ENCODE data around the gene RAB29.
A peak's percentile ranks its signal among the peaks of the same experiment; 100 is the strongest.

RAB29 gene

GRCh38 chr1:205777994-205778393 is 2.7 kb upstream of the RAB29 start:
- H3K27me3 ChIP-seq (ENCODE audit: control insufficient read depth, insufficient read depth, low read length): no peaks in the 10 kb centered on the region
- peaks cover 14% of the 10 kb centered on the region for H3K4me1 ChIP-seq (ENCODE audit: control insufficient read depth, insufficient read depth, low read length)
- no peak overlapping the region for H3K4me3 ChIP-seq (ENCODE audit: low read length)
- no peak overlapping the region for H3K9ac ChIP-seq (ENCODE audit: low read depth, low read length)
- H3K9me3 ChIP-seq (replicated peaks; ENCODE audit: low read length): no peaks in the 10 kb centered on the region
- H3K36me3 ChIP-seq (ENCODE audit: insufficient read depth, low read length): no peaks in the 10 kb centered on the region
- H3K4me2 ChIP-seq (ENCODE audit: low read length): no peak overlapping the region

GRCh38 chr1:205775717-205776056 is 405 bp upstream of the RAB29 start:
- Histone ChIP-seq H3K9me3 (replicated peaks; ENCODE audit: low read length) (no peaks in the 10 kb centered on the region), H3K36me3 (ENCODE audit: insufficient read depth, low read length) (no peaks in the 10 kb centered on the region), H3K27me3 (ENCODE audit: control insufficient read depth, insufficient read depth, low read length) (no peaks in the 10 kb centered on the region), H3K9ac (ENCODE audit: low read depth, low read length) (peak overlapping the region; percentile 78), H3K4me3 (ENCODE audit: low read length) (peak overlapping the region; percentile 84), H3K4me2 (ENCODE audit: low read length) (peak overlapping the region; percentile 87), H3K4me1 (ENCODE audit: control insufficient read depth, insufficient read depth, low read length) (peaks cover 14% of the 10 kb centered on the region)

DNA sequence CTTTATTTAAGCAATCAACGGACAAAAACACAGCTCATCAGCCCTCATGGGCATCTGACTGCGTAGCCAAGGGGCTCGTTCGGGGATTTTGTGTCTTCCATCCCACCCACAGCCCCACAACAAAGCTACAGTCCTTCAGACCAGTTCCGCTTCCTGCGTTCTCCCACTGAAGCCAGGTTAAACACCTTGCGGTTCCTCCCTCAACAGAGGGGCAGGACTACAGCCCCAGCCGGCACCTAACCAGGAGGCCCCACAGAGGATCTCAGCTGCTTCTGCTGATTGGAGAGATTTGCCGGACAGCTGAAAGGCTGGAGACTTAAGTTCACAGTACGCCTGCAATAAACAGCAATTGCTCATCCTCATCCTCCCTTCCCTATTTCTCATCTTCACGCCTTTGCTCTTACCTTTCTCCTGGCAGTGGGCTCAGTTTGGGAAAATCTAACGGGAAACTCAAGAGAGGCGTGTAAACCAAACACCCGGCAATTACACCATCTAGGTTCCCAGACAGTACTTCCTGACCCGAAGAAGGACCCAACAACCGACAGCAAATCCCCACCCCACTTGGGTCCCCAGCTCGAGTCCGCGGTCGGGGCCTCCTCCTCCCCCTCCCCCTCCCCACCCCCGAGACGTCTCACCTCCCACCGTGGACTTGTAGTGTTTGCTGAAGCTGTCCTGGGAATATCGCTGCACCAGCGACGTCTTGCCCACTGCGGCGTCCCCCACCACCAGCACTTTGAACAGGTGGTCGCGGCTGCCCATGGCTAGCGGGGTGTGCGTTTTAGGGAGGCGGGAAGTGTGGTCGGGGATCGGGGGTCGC is 876 bp downstream of the RAB29 start:
- H3K9ac ChIP-seq (ENCODE audit: low read depth, low read length): peak overlapping the region; percentile 78
- H3K9me3 ChIP-seq (replicated peaks; ENCODE audit: low read length): no peaks in the 10 kb centered on the region
- H3K4me2 ChIP-seq (ENCODE audit: low read length): peak overlapping the region; percentile 87
- H3K27me3 ChIP-seq (ENCODE audit: control insufficient read depth, insufficient read depth, low read length): no peaks in the 10 kb centered on the region
- H3K36me3 ChIP-seq (ENCODE audit: insufficient read depth, low read length): no peaks in the 10 kb centered on the region
- peak overlapping the region; percentile 84 for H3K4me3 ChIP-seq (ENCODE audit: low read length)
- peaks cover 14% of the 10 kb centered on the region for H3K4me1 ChIP-seq (ENCODE audit: control insufficient read depth, insufficient read depth, low read length)

GRCh38 chr1:205772607-205773032 is 2.7 kb downstream of the RAB29 start:
- Histone ChIP-seq H3K9me3 (replicated peaks; ENCODE audit: low read length) (no peaks in the 10 kb centered on the region), H3K4me1 (ENCODE audit: control insufficient read depth, insufficient read depth, low read length) (peaks cover 14% of the 10 kb centered on the region), H3K36me3 (ENCODE audit: insufficient read depth, low read length) (no peaks in the 10 kb centered on the region), H3K4me3 (ENCODE audit: low read length) (no peak overlapping the region), H3K9ac (ENCODE audit: low read depth, low read length) (no peak overlapping the region), H3K4me2 (ENCODE audit: low read length) (no peak overlapping the region), H3K27me3 (ENCODE audit: control insufficient read depth, insufficient read depth, low read length) (no peaks in the 10 kb centered on the region)

DNA sequence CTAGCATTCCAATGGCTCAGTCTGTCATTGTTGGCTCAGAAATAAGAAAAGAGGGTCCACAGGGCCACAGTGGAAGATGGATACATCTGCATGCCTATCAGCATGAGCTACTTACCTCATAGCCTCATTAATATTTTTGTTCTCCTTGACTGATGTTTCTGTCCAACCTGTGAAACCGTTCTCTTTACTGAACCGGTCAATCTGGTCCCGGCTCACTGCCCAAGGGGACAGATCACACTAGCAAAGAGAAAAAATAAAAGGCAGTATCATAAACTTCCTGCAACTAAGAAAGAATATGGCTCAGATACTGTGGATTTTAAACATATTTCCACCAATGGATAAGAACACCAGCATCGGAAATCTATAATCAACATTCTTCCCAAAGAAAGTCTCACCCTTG is 4.7 kb downstream of the RAB29 start:
- Histone ChIP-seq H3K9me3 (replicated peaks; ENCODE audit: low read length) (no peaks in the 10 kb centered on the region), H3K9ac (ENCODE audit: low read depth, low read length) (no peak overlapping the region), H3K27me3 (ENCODE audit: control insufficient read depth, insufficient read depth, low read length) (no peaks in the 10 kb centered on the region), H3K4me2 (ENCODE audit: low read length) (no peak overlapping the region), H3K4me3 (ENCODE audit: low read length) (no peak overlapping the region), H3K4me1 (ENCODE audit: control insufficient read depth, insufficient read depth, low read length) (peaks cover 8% of the 10 kb centered on the region), H3K36me3 (ENCODE audit: insufficient read depth, low read length) (no peaks in the 10 kb centered on the region)

DNA sequence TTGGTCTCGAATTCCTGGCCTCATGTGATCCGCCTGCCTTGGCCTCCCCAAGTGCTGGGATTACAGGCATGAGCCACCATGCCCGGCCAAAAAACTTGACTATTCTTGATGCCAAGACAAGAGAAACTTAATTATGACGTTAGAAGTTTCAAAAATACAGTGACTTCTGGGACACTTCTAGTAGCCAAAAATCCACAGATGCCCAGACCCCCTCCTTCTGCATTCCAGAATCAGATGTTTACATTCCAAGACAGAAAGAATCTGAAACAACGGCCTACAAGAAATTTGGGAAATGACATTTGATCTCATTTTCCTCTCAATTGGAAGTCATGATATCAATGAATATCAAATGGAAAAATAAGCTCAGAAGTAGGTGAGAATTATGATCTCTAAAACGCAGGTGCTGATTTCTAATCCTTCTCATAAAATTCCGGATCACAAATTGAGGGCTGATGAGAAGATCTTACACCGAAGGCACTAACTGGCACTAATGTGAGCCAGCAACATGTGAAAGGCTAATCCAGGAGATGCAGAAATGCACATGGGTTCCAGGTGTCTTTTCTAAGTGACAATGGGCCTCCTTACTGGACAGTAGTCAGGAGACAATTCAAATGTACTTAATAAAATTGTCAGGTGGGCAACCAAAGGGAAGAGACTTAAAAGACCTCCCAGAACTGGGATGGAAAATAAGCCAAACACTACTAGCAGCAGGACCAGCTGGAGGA is 5.5 kb downstream of the RAB29 start:
- Histone ChIP-seq H3K9ac (ENCODE audit: low read depth, low read length) (no peak overlapping the region), H3K4me1 (ENCODE audit: control insufficient read depth, insufficient read depth, low read length) (peaks cover 5% of the 10 kb centered on the region), H3K36me3 (ENCODE audit: insufficient read depth, low read length) (no peaks in the 10 kb centered on the region), H3K27me3 (ENCODE audit: control insufficient read depth, insufficient read depth, low read length) (no peaks in the 10 kb centered on the region), H3K9me3 (replicated peaks; ENCODE audit: low read length) (no peaks in the 10 kb centered on the region), H3K4me3 (ENCODE audit: low read length) (no peak overlapping the region), H3K4me2 (ENCODE audit: low read length) (no peak overlapping the region)

DNA sequence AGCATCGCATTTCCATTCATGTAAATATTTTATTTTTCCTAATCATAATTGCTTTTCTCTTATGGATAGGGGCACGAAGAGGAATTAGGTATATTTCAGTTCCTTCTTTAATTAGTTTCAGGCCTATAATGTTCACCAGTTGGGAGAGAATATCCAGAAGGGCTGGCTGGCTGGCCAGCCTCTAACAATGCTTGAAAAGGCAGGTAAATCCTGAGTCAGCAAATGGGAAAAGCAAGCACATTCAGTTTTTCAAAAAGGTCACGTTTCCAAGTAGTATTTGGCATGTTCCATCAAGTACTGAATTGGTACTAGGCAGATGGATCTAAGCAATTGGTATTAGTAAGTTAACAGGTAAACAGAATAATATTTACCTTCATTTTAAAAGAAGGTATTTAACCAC is 8.0 kb downstream of the RAB29 start:
- no peak overlapping the region for H3K4me2 ChIP-seq (ENCODE audit: low read length)
- no peaks in the 10 kb centered on the region for H3K4me1 ChIP-seq (ENCODE audit: control insufficient read depth, insufficient read depth, low read length)
- H3K9ac ChIP-seq (ENCODE audit: low read depth, low read length): no peak overlapping the region
- no peaks in the 10 kb centered on the region for H3K36me3 ChIP-seq (ENCODE audit: insufficient read depth, low read length)
- no peak overlapping the region for H3K4me3 ChIP-seq (ENCODE audit: low read length)
- no peaks in the 10 kb centered on the region for H3K9me3 ChIP-seq (replicated peaks; ENCODE audit: low read length)
- no peaks in the 10 kb centered on the region for H3K27me3 ChIP-seq (ENCODE audit: control insufficient read depth, insufficient read depth, low read length)

DNA sequence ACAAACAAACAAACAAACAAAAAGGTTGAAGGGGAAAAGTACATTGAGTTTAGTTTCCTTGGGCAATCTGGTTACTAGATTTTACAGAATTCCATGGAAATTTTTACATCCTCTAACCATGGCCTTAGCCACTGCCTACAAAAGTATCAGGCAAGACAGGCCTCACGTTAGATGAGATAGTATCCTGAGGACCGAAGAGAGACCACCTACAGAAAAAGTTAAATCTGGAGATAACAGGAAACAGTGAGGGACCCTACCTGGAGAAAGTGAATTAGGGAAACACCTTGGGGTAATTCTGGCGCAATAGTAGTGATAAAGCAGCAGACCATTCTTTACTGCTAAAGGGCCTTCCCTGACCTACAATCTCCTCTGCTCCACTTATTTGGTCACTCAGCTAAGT is 8.7 kb downstream of the RAB29 start:
- H3K4me1 ChIP-seq (ENCODE audit: control insufficient read depth, insufficient read depth, low read length): no peaks in the 10 kb centered on the region
- no peak overlapping the region for H3K9ac ChIP-seq (ENCODE audit: low read depth, low read length)
- H3K4me2 ChIP-seq (ENCODE audit: low read length): no peak overlapping the region
- H3K9me3 ChIP-seq (replicated peaks; ENCODE audit: low read length): no peaks in the 10 kb centered on the region
- H3K4me3 ChIP-seq (ENCODE audit: low read length): no peak overlapping the region
- H3K36me3 ChIP-seq (ENCODE audit: insufficient read depth, low read length): no peaks in the 10 kb centered on the region
- H3K27me3 ChIP-seq (ENCODE audit: control insufficient read depth, insufficient read depth, low read length): no peaks in the 10 kb centered on the region

DNA sequence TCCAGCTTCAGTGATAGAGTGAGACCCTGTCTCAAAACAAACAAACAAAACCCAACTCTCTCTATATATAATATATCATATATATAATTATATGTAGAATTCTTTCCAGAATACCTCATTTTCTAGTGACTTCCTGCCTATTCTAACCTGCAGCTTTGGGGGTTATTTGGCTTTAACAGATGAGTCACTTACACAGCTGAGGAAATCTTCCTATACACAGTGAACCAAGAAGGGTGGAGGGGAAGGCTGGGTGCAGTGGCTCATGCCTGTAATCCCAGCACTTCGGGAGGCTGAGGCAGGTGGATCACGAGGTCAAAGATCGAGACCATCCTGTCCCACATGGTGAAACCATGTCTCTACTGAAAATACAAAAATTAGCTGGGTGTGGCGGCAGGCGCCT is 9.2 kb downstream of the RAB29 start:
- no peak overlapping the region for H3K4me2 ChIP-seq (ENCODE audit: low read length)
- H3K4me3 ChIP-seq (ENCODE audit: low read length): no peak overlapping the region
- H3K4me1 ChIP-seq (ENCODE audit: control insufficient read depth, insufficient read depth, low read length): no peaks in the 10 kb centered on the region
- H3K36me3 ChIP-seq (ENCODE audit: insufficient read depth, low read length): no peaks in the 10 kb centered on the region
- no peaks in the 10 kb centered on the region for H3K9me3 ChIP-seq (replicated peaks; ENCODE audit: low read length)
- H3K27me3 ChIP-seq (ENCODE audit: control insufficient read depth, insufficient read depth, low read length): no peaks in the 10 kb centered on the region
- no peak overlapping the region for H3K9ac ChIP-seq (ENCODE audit: low read depth, low read length)

DNA sequence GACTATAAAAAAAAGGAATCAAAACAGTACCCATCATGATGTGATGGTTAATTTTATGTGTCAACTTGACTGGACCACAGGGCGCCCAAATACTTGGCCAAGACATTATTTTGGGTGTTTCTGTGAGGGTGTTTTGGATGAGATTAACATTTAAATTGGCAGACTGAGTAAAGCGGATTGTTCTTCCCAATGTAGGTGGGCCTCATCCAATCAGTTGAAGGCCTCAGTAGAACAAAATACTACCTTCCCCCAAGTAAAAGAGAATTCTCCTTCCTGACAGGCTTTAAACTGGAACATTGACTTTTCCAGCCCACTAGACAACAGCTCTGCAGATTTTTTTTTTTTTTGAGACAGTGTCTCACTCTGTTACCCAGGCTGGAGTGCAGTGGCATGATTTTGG is 10.7 kb downstream of the RAB29 start:
- Histone ChIP-seq H3K4me3 (ENCODE audit: low read length) (no peak overlapping the region), H3K9ac (ENCODE audit: low read depth, low read length) (no peak overlapping the region), H3K36me3 (ENCODE audit: insufficient read depth, low read length) (no peaks in the 10 kb centered on the region), H3K4me2 (ENCODE audit: low read length) (no peak overlapping the region), H3K27me3 (ENCODE audit: control insufficient read depth, insufficient read depth, low read length) (no peaks in the 10 kb centered on the region), H3K4me1 (ENCODE audit: control insufficient read depth, insufficient read depth, low read length) (no peaks in the 10 kb centered on the region), H3K9me3 (replicated peaks; ENCODE audit: low read length) (no peaks in the 10 kb centered on the region)

DNA sequence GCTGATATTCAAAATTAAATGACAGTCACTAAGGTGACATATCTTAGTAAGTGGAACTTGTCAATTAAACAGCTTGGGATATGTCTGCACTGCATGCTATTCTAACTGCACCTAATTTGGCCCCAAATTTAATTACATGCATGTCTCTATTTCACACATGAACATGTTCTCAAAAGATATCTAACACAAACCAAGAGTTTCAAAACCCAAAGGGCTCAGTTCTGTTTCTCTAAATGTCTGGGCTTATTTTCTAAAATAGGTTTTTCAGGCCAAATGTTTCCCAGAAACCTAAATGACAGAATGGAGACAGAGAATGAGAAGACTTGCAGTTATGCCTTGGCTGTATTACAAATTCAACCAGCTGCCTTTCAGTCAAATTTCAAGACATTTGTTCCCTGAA is 11.3 kb downstream of the RAB29 start:
- no peaks in the 10 kb centered on the region for H3K9me3 ChIP-seq (replicated peaks; ENCODE audit: low read length)
- no peaks in the 10 kb centered on the region for H3K27me3 ChIP-seq (ENCODE audit: control insufficient read depth, insufficient read depth, low read length)
- H3K9ac ChIP-seq (ENCODE audit: low read depth, low read length): no peak overlapping the region
- H3K4me3 ChIP-seq (ENCODE audit: low read length): no peak overlapping the region
- H3K4me2 ChIP-seq (ENCODE audit: low read length): no peak overlapping the region
- H3K36me3 ChIP-seq (ENCODE audit: insufficient read depth, low read length): no peaks in the 10 kb centered on the region
- no peaks in the 10 kb centered on the region for H3K4me1 ChIP-seq (ENCODE audit: control insufficient read depth, insufficient read depth, low read length)

DNA sequence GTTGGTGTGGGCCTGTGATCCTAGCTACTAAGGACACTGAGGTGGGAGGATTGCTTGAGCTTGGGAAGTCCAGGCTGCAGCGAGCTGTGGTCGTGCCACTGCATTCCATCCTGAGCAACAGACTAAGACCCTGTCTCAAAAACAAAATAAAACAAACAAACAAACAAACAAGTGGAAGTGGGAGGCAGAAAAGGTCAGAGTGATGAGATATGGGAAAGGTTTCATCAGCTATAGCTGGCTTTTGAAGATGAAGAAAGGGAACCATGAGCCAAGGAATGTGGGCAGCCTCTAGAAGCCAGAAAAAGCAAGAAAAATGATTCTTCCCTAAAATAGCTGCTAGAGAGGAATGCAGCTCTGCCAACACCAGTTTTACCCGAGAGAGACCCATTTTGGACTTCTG is 14.7 kb downstream of the RAB29 start:
- Histone ChIP-seq H3K4me2 (ENCODE audit: low read length) (no peak overlapping the region), H3K9ac (ENCODE audit: low read depth, low read length) (no peak overlapping the region), H3K36me3 (ENCODE audit: insufficient read depth, low read length) (no peaks in the 10 kb centered on the region), H3K27me3 (ENCODE audit: control insufficient read depth, insufficient read depth, low read length) (no peaks in the 10 kb centered on the region), H3K4me3 (ENCODE audit: low read length) (no peak overlapping the region), H3K9me3 (replicated peaks; ENCODE audit: low read length) (no peaks in the 10 kb centered on the region), H3K4me1 (ENCODE audit: control insufficient read depth, insufficient read depth, low read length) (peaks cover 12% of the 10 kb centered on the region)
